T47D (cell line): ENCODE results near the gene PLD6.
"Not testable (repeated sequence)": the region's sequence is repeated elsewhere in the genome, so short reads cannot be mapped to it uniquely, and the experiment has no call there.

ENCODE experiments used
- DNase-seq, 2 experiments: peaks; one replicate each; pipeline versions ENCODE4 v3.0.0 to v3.0.0-alpha.2; 2011 to 2012; ENCODE audit warnings: low read depth in 1 of 2, low spot score in 1 of 2
- JUND ChIP-seq: IDR thresholded peaks from 2 replicates; pipeline ENCODE4 v1.6.1; 2012; ENCODE audit warnings: low read depth
- in situ Hi-C: cut with HindIII; loops from 2 replicates; pipeline ENCODE4 v1.10.0; 2016; ENCODE audit warnings: low sequenced_read_pairs, low pct_unique_long_range_greater_than_20kb

The PLD6 gene

GRCh38 chr17:17164156-17164555, 42.0 kb downstream of the PLD6 start:
- in situ Hi-C loops = no loop called here
- no peak for DNase-seq
- TF ChIP-seq JUND = no peak

- in situ Hi-C loops = no loop called here
- no peak for DNase-seq
- no peak for TF ChIP-seq JUND
Observed at GRCh38 chr17:17161759-17162158, 44.4 kb downstream of the PLD6 start.

GRCh38 chr17:17161121-17161520, 45.0 kb downstream of the PLD6 start:
- DNase-seq = no peak
- no peak for TF ChIP-seq JUND
- in situ Hi-C loops = no loop called here

DNA sequence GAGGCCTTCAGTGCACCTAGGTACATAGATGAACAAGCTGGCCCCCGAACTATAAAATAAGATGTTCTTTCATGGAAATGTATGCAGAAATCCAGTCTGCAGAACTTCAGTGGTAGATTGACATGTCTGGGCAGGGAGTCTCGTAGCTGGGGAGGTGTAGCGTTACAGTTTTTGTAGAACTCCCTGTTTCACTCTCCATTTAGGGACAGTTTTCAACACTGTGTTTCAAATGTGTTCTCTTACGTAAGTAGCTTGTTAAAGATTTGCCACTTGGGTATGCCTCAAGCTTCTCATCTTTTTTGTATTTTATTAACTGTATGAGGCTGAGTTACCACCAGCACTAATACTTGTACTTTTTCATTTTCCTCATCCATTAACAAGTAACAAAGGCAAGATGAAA, 46.6 kb downstream of the PLD6 start:
- in situ Hi-C loops = no loop called here
- no peak for DNase-seq
- TF ChIP-seq JUND = no peak

GRCh38 chr17:17158506-17158905, 47.6 kb downstream of the PLD6 start:
- in situ Hi-C loops, DNase-seq: not testable (repeated sequence)

GRCh38 chr17:17157041-17157440, 49.1 kb downstream of the PLD6 start:
- no peak for DNase-seq
- no peak for TF ChIP-seq JUND
- in situ Hi-C loops = no loop called here

DNA sequence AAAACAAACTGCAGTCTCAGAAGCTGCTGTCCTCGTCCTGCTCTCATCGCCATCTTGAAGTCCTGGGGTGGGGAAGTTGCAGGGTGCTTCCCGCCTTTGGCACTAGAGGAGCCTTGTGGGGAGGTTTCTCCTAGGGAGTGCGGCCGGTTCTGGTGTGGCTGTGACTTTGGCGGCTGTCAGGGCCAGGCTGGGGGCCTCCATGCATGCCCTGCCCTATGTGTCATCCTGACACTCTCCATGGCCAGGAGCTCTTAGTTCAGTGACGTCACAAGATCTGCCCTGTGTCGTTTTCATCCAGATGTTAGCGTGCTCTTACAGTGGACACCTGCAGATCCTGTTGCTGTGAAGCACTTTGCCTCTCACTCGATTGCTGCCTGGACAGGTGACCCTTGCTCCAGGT, 49.6 kb downstream of the PLD6 start:
- no peak for TF ChIP-seq JUND
- in situ Hi-C loops = no loop called here
- DNase-seq = no peak

DNA sequence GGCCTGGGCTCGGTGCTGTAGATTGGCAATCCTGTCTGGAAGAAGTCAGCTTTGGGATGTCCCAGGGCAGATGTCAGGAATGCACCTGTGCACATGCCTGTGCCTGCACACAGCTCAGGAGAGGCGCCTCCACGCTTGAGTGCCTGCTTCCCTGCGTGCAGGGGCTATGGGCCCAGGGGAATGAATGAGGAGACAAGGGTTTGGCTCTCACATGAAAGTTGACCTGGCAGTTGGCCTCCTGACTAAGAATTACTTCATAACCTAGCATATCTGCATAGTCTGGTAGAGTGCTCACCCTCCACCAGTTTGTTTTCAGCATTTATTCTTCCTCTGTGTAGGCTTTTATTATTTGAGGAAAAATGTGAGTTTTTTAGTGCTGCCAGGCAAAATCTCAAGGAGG, 50.0 kb downstream of the PLD6 start:
- DNase-seq = no peak
- in situ Hi-C loops = no loop called here
- TF ChIP-seq JUND = no peak

DNA sequence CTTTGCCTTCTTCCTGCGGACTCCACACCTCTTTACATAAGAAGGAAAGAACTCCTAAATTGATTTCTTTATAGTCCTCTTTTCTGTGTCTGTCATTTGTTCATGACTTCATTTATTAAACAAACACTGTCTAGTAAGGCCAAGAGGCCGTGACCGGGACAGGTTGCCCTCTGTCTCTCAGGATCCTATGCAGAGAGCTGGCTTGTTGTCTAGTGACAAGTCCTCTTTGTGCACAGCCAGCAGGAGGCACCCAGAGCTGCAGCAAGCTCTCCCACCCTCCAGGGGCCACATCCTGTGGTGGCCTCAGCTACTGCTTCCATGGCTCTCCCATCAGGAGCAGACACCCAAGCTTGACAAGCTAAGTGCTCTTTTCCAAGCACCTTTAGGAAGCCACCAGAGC, 50.6 kb downstream of the PLD6 start:
- no peak for TF ChIP-seq JUND
- DNase-seq = no peak
- in situ Hi-C loops = no loop called here

DNA sequence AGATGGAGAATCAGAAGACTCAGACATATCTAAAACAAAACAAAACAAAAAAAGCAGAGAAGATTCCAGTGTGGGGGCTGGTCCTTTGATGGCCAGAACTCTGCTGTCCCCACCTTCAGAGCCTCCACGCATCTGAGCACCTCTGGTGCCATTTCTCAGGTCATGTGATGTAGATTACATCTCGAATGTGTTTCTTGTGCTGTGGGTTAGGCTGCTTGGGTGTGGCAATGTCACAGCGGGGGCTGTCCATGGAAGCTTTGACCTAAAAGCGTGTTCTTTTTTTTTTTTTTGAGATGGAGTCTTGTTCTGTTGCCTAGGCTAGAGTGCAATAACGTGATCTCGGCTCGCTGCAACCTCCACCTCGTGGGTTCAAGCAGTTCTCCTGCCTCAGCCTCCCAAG, 51.2 kb downstream of the PLD6 start:
- in situ Hi-C loops = no loop called here
- DNase-seq = no peak
- no peak for TF ChIP-seq JUND

DNA sequence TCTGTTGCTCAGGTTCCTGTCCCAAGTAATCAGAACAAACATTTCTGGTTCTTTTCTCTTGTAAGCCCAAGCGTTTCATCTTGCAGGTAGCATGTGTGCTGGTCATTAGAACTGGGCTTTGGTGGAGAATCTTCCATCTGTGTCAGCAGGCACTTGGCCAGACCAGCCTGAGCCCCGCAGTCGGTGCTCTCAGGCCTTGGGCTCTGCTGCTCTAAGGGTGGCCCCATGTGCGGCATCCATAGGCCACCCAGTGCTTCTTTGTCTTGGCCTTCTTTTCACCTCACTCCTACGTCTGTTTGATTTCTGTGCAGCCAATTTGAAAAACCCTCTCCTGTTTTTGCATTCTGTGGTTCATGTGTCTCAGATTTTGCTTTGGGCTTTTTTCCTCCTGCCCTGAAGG, 51.6 kb downstream of the PLD6 start:
- in situ Hi-C loops = no loop called here
- no peak for TF ChIP-seq JUND
- DNase-seq = no peak

GRCh38 chr17:17153709-17154108, 52.4 kb downstream of the PLD6 start:
- no peak for TF ChIP-seq JUND
- no peak for DNase-seq
- in situ Hi-C loops = no loop called here

DNA sequence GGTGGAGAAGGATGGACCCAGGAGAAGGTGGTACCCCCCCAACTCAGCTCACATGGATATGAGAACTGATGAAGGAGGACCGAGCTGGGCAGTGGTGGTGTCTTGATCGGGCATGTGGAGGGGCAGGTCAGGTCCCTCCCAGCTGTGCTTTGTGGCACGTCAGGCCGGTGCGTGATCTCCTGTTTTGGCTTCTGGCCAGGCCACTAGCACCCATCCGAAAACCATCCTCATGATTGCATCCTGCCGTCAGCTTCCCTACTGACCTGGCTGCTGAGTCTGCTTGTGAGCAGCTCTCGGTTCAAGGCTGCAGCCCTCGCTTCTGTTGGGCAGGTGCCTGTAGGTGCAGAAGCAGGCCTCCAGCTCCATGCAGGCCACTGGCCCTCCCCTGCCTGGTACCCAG, 53.1 kb downstream of the PLD6 start:
- in situ Hi-C loops = no loop called here
- TF ChIP-seq JUND = no peak
- DNase-seq = no peak

- no peak for TF ChIP-seq JUND
- no peak for DNase-seq
- in situ Hi-C loops = no loop called here
Observed at GRCh38 chr17:17152385-17152784, 53.7 kb downstream of the PLD6 start.

DNA sequence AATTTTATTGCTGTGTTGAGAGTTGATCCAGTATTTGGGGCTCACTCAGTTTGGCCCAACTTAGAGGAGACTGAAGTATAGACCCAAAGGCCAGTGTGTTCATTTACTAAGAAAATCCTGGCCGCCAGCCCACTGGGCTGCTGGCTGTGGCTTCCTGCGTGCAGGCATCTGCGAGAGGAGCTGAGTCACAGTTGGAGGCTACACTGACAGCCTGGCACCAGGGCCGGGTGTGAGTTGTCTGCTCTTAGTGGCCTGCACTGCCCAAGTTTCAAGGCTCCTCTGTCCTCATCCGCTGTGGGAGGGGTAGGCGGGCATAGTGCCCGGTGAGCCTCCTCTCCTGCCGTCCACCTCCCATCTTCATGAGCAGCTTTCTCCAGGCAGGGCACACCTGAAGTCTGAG, 54.2 kb downstream of the PLD6 start:
- in situ Hi-C loops = no loop called here
- TF ChIP-seq JUND = no peak
- DNase-seq = no peak
